Measurements from ENCODE around the gene IPO9.

DNA sequence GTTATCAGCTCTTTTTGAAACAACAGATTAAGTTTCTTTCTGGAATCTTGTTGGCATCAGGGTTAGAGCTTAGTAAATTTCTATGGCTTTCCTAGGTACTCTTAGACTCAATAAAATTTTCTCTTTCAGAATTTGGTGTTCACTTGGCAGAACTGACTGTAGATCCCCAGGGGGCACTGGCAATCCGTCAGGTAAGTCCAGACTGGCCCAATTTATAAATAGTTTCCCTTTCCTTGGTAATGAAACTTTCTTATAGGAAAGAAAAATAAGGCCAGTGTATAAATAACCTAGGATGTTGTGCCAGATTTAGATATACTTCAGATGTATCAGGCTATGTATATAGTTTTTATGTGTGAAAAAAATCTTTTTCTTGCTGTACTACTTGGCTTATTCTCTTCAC lies 18.2 kb downstream of the IPO9 start:
- TF ChIP-seq, protein P1, sequence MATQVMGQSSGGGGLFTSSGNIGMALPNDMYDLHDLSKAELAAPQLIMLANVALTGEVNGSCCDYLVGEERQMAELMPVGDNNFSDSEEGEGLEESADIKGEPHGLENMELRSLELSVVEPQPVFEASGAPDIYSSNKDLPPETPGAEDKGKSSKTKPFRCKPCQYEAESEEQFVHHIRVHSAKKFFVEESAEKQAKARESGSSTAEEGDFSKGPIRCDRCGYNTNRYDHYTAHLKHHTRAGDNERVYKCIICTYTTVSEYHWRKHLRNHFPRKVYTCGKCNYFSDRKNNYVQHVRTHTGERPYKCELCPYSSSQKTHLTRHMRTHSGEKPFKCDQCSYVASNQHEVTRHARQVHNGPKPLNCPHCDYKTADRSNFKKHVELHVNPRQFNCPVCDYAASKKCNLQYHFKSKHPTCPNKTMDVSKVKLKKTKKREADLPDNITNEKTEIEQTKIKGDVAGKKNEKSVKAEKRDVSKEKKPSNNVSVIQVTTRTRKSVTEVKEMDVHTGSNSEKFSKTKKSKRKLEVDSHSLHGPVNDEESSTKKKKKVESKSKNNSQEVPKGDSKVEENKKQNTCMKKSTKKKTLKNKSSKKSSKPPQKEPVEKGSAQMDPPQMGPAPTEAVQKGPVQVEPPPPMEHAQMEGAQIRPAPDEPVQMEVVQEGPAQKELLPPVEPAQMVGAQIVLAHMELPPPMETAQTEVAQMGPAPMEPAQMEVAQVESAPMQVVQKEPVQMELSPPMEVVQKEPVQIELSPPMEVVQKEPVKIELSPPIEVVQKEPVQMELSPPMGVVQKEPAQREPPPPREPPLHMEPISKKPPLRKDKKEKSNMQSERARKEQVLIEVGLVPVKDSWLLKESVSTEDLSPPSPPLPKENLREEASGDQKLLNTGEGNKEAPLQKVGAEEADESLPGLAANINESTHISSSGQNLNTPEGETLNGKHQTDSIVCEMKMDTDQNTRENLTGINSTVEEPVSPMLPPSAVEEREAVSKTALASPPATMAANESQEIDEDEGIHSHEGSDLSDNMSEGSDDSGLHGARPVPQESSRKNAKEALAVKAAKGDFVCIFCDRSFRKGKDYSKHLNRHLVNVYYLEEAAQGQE (IDR thresholded peaks at IDR 0.05; ENCODE audit: insufficient read depth in 1 of 2, low read depth in 2 of 2, low read length in 2 of 2): no peak
- TF ChIP-seq POLR2AphosphoS5 (IDR thresholded peaks at IDR 0.05; ENCODE audit: low read depth, low read length): no peak
- no peak for TF ChIP-seq SIN3A (IDR thresholded peaks at IDR 0.05; ENCODE audit: borderline replicate concordance, insufficient read depth, low read length)
- no peak for TF ChIP-seq TAF1 (IDR thresholded peaks at IDR 0.05; ENCODE audit: borderline replicate concordance, insufficient read depth, low read length)
- TF ChIP-seq FOXP2 (optimal IDR thresholded peaks at IDR 0.05; ENCODE audit: borderline replicate concordance, extremely low read depth, extremely low read length, insufficient read depth): no peak
